Measurements from ENCODE around the gene C1orf116. TPM values are rescaled to one million over a fixed set of nuclear protein-coding genes. Genes with fewer than 3 reads are reported as not detected.

C1orf116 gene
- total RNA-seq, 3 donors from 2014 or later = under 0.01 to 22.2 (median 5.6) TPM

DNA sequence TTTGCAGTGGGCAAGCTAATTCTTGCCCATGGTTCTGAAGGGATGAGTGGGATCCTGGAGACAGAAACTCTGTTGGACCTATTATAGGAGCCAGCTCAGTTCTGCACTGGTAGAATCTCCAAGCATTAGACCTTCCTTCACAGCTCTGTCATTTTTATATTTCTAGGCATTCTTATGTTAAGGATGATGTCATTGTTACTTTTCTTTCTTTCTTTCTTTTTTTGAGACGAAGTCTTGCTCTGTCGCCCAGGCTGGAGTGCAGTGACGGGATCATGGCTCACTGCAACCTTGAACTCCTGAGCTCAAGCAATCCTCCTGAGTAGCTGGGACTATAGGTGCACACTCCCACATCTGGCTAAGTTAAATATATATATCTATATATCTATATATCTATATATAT, 28.0 kb upstream of the C1orf116 start:
- Histone ChIP-seq H3K4me1 (no peaks in the 10 kb centered on the region), H3K9me3 (no peaks in the 10 kb centered on the region), H3K27me3 (no peaks in the 10 kb centered on the region), H3K4me3 (no peak overlapping the region), H3K36me3 (no peaks in the 10 kb centered on the region), H3K27ac (peak overlapping the region in 1 of 2 donors; percentile 70)
- intact Hi-C loops (cut with DNase I; ENCODE audit: low total_unique reads) = no loop called here
- DNase-seq (ENCODE audit: low spot score in 2 of 2) = no peak
- TF ChIP-seq, protein P1, sequence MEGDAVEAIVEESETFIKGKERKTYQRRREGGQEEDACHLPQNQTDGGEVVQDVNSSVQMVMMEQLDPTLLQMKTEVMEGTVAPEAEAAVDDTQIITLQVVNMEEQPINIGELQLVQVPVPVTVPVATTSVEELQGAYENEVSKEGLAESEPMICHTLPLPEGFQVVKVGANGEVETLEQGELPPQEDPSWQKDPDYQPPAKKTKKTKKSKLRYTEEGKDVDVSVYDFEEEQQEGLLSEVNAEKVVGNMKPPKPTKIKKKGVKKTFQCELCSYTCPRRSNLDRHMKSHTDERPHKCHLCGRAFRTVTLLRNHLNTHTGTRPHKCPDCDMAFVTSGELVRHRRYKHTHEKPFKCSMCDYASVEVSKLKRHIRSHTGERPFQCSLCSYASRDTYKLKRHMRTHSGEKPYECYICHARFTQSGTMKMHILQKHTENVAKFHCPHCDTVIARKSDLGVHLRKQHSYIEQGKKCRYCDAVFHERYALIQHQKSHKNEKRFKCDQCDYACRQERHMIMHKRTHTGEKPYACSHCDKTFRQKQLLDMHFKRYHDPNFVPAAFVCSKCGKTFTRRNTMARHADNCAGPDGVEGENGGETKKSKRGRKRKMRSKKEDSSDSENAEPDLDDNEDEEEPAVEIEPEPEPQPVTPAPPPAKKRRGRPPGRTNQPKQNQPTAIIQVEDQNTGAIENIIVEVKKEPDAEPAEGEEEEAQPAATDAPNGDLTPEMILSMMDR (IDR thresholded peaks at IDR 0.05) = no peak
- TF ChIP-seq POLR2A (IDR thresholded peaks at IDR 0.05) = no peak
- TF ChIP-seq POLR2AphosphoS5 (IDR thresholded peaks at IDR 0.05) = no peak

DNA sequence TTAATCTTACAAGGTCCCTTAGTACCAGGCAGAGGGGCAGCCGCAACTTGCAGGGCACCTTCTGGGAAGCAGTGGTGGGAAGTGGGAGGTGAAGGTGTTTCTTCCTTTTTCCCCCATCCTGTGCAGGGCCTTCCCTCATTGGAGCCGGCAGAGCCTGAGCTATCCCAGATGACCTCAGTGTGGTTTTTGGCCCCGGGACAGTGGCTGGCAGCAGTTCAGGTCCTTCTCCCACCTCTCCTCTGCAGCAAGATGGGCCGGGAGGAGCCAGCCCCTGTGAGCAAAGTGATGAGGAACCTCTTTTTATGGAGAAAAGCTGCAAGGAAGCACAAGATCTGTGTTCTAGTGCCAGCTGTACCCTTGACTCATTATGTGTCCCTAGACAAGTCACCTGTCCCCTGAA, 27.3 kb upstream of the C1orf116 start:
- Histone ChIP-seq H3K4me1 (no peaks in the 10 kb centered on the region), H3K36me3 (no peaks in the 10 kb centered on the region), H3K9me3 (no peaks in the 10 kb centered on the region), H3K27me3 (no peaks in the 10 kb centered on the region), H3K27ac (peak overlapping the region; percentile 70 to 72), H3K4me3 (no peak overlapping the region)
- TF ChIP-seq POLR2AphosphoS5 (IDR thresholded peaks at IDR 0.05) (no peak), POLR2A (IDR thresholded peaks at IDR 0.05) (no peak)
- TF ChIP-seq, protein P1 (IDR thresholded peaks at IDR 0.05) = no peak
- intact Hi-C loops (cut with DNase I; ENCODE audit: low total_unique reads) = no loop called here
- DNase-seq (ENCODE audit: low spot score in 2 of 2) = no peak

DNA sequence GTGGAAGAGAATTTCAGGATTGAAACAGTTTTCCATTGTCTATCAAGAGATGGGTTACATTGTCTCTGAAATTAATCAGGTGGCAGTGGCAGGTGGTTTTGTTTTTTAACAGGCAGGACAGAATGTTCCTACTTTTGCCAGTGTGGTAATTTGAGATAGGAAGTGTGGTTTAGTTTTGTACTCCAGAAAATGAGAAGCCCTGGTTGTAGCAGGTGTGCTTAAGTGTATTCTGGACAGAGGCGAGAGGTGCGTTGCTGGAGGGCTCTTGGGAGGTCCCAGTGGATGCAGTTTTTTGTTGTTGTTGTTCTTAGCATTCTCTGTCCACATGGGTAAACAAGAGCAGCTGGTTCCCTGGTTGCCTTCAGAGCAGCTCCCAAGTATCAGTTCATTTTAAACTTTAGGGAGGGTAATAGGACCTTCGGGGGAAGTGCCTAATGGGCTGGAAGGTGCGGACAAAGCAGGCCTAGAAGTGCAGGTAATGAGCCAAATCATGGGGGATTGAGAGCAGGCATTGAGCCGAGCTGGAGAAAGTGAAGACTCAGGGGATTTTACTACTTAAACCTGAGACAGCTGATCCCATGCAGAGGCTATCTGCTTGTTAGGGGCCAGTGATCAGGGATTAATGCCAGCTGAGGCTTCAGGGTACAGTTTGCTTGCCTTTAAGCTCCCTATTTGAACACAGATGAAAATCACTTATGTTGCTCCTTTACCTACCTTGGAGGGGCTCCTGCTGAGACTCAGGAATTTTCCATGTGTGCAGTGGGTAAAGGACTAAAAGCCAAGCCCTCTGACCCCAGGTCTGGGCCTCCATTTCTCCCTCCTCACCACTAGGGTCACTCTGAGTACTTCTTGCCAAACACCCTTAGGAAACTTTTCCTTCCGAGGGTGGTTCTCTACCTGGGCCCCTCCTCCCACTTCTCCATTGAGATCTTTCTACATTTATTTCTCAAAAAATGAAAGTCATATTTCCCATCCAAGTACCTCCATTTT, 26.6 kb upstream of the C1orf116 start:
- Histone ChIP-seq H3K4me1 (no peaks in the 10 kb centered on the region), H3K9me3 (no peaks in the 10 kb centered on the region), H3K36me3 (no peaks in the 10 kb centered on the region), H3K27me3 (no peaks in the 10 kb centered on the region), H3K4me3 (no peak overlapping the region), H3K27ac (peak overlapping the region; percentile 70 to 72)
- TF ChIP-seq, protein P1 (IDR thresholded peaks at IDR 0.05) = no peak
- TF ChIP-seq POLR2AphosphoS5 (IDR thresholded peaks at IDR 0.05) (no peak), POLR2A (IDR thresholded peaks at IDR 0.05) (no peak)
- no peak for DNase-seq (ENCODE audit: low spot score in 2 of 2)
- intact Hi-C loops (cut with DNase I; ENCODE audit: low total_unique reads) = no loop called here

DNA sequence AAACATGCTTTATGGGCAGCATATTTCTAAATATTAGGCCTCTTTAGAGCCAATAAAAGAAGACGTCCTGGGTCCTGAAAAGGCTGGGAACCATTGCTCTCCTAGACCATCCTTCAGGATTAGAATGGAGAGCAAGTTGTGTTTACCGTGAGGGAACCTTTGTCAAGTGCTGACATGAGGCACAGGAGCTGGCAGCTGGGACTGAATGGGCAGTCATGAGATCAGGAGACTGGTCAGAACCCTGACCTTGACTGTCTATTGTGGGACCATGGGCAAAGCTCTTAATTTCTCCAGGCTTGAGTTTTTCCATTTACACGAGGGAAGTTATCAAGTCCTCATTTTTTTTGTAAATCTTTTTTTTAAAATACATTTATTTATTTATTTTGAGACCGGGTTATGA, 25.7 kb upstream of the C1orf116 start:
- TF ChIP-seq POLR2AphosphoS5 (IDR thresholded peaks at IDR 0.05) (no peak), POLR2A (IDR thresholded peaks at IDR 0.05) (no peak)
- TF ChIP-seq, protein P1 (IDR thresholded peaks at IDR 0.05) = no peak
- no peak for DNase-seq (ENCODE audit: low spot score in 2 of 2)
- Histone ChIP-seq H3K4me1 (no peaks in the 10 kb centered on the region), H3K4me3 (no peak overlapping the region), H3K27ac (peak overlapping the region in 1 of 2 donors; percentile 19), H3K9me3 (no peaks in the 10 kb centered on the region), H3K36me3 (no peaks in the 10 kb centered on the region), H3K27me3 (no peaks in the 10 kb centered on the region)
- intact Hi-C loops (cut with DNase I; ENCODE audit: low total_unique reads) = no loop called here

DNA sequence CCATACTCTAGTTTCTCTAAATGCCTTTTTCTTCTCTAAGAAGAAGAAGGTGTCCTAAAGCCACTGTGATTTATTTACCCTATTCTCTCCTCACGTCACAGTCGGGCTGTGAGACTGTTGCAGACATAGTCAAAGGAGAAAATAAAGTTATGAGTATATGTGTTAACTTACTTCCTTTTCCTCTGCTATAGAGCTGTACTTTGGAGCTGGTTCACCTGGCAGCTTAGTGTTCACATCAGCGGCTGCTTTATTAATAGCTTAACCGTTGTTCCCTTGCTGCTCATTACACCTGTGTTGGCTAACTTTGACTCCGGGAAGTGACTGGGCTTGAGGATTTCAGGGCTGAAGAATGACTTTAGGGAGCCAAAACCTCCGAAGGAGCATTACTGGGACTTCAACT, 24.1 kb upstream of the C1orf116 start:
- intact Hi-C loops (cut with DNase I; ENCODE audit: low total_unique reads) = no loop called here
- no peaks in the 10 kb centered on the region for H3K9me3 ChIP-seq
- H3K27me3 ChIP-seq = no peaks in the 10 kb centered on the region
- no peak for DNase-seq (ENCODE audit: low spot score in 2 of 2)
- H3K36me3 ChIP-seq = no peaks in the 10 kb centered on the region
- H3K4me3 ChIP-seq = no peak overlapping the region
- TF ChIP-seq POLR2A (IDR thresholded peaks at IDR 0.05) (no peak), POLR2AphosphoS5 (IDR thresholded peaks at IDR 0.05) (no peak)
- TF ChIP-seq, protein P1 (IDR thresholded peaks at IDR 0.05) = no peak
- H3K4me1 ChIP-seq = peaks cover 0 to 6% of the 10 kb centered on the region in 2 donors
- H3K27ac ChIP-seq = peak overlapping the region in 1 of 2 donors; percentile 29

All from breast epithelium (tissue), 4 donors.